Epidermal melanocyte (primary cell): ENCODE results near the gene NPR3.

Source experiments
- DNase-seq: peaks from one replicate; pipeline ENCODE4 v3.0.0; 2011; ENCODE audit warnings: low spot score; ENCODE audit not compliant: insufficient read length

NPR3 gene, protein sequence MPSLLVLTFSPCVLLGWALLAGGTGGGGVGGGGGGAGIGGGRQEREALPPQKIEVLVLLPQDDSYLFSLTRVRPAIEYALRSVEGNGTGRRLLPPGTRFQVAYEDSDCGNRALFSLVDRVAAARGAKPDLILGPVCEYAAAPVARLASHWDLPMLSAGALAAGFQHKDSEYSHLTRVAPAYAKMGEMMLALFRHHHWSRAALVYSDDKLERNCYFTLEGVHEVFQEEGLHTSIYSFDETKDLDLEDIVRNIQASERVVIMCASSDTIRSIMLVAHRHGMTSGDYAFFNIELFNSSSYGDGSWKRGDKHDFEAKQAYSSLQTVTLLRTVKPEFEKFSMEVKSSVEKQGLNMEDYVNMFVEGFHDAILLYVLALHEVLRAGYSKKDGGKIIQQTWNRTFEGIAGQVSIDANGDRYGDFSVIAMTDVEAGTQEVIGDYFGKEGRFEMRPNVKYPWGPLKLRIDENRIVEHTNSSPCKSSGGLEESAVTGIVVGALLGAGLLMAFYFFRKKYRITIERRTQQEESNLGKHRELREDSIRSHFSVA

DNA sequence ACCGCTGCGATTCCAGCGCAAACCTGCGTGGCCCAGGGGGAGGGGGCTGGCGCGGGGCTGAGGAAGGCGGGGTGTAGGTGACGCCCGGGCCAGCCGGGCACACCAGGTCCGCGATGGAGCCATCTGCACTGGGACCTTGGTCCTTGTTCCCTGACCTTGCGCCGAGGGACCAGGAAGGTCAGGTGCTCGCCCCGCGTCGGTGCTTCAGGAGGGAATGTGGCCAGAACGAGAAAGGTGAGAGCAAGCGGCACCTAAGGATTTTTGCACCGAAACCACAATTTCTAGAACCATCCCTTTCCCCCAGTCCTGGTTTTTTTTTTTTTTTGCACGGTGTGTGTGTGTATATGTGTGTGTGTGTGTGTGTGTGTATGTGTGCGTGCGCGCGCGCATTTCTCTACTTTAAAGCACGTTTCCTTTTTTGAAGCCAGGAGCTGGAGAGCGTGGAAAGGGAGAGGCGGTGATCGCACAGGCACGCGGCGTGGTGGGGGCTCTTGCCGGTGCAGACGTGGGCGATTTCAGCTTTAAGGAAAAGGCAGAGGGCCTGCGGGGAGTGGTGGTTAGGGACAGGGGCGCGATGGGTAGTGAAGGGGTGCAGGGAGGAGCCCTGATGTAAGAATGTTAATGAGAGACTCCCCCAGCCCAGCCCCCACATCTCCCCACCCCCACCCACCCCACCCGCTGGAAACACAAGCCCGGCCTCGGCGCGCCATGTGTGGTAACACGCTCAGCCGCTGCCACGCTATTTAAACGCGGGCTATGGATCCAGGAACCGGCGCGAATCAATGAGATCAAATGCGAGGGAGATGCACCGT, at the start of gene NPR3:
Gene NPR3 (plus strand): TSS at position 772 of the 812 bp plus-strand sequence. CDS start 456 bp downstream, outside the sequence.
- no peak for DNase-seq

DNA sequence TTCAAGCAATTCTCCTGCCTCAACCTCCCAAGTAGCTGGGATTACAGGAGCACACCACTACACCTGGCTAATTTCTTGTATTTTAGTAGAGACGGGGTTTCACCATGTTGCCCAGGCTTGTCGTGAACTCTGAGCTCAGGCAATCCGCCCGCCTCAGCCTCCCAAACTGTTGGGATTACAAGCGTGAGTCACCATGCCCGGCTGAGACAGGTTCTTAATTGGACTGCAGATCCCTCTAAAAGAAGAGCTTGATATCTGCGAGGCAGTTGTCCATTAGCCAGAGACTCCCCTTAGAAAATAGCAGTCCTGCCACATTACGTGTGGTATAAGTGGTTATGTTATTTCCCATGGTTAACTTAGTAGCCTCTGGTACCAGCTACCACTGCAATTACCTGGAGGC, 46.6 kb upstream of the NPR3 start:
- DNase-seq, result no peak

DNA sequence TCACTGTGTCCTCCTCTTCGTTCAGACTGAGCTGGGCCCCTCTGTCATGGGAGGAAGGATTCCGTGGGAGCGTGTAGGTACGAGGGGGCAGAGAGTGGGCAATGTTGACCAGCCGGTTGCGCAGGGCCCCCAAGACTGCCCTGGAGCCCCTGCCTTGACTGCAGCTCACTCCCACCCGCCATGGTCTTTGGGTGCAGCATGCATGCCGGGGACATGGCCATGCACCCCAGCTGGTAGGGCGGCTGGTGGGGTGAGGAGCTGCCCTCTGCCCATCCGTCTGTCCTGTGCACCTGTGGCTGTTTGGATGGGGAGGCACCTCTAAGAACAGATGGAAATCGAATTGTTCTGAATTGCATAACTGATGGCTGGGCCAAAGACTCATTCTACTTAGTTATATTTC, 42.6 kb upstream of the NPR3 start:
- no peak for DNase-seq

DNA sequence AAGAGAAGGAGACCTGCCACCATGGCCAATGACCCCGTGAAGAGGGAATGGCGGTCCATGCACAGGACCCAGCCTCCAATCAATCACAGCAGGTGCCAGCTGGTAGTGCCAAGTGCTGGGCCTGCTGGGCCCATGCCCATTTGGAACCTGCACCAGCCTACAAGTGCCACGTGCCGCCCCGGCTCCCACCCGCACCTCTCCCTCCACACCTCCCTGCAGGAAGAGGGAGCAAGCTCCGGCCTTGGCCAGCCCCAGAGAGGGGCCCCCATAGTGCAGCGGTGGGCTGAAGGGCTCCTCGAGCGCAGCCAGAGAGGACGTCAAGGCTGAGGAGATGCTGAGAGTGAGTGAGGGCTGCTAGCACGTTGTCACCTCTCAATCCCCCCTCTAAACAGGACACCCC, 37.8 kb upstream of the NPR3 start:
- DNase-seq, result no peak

DNA sequence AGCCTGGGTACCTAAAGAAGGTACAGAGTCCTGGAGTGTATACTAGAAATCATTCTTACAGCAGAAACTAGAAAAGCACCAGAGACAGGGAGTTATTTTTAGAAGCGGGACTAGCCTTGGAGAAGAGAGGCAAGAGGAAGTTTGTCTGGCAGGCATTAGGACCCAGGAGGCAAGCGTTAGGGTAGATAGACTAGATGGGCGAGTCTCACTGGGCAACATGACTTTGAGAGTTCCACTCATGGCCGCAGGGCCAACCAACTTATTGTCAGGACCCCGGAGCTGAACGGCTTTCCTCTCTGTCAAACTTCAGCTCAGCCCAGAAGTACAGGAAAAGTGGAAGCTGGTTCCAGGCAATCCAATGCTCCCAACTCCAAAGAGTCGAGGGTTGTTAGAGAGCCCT, 34.1 kb upstream of the NPR3 start:
- DNase-seq, result no peak

DNA sequence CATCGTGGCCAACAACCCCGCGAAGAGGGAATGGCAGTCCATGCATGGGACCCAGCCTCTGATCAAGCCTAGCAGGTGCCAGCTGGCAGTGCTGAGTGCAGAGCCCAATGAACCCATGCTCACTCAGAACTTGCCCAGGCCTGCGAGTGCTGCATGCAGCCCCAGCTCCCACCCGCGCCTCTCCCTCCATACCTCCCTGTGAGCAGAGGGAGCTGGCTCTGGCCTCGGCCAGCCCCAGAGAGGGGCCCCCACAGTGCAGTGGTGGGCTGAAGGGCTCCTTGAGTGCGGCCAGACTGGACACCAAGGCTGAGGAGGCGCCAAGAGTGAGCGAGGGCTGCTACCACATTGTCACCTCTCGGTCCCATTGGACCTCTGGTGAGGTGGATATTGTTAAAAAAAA, 32.6 kb upstream of the NPR3 start:
- no peak for DNase-seq

DNA sequence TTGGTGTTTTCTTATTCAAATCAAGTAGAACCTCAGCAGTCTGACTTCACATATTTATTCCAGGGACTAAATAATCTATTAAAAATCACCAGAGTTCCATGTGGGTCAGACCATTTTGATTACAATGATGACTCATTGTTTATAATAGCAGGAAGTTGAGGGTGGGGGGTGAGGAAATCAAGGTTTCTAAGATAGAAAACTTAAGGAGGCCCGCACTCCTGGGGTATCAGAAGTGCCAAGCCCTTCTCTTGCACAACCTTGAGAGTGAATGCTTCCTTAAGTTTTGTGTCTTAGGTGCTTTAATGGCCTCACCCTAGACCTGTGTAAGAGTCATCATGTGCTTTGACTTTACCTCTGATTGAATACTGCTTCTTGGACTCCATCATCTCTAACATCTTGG, 31.9 kb upstream of the NPR3 start:
- no peak for DNase-seq

DNA sequence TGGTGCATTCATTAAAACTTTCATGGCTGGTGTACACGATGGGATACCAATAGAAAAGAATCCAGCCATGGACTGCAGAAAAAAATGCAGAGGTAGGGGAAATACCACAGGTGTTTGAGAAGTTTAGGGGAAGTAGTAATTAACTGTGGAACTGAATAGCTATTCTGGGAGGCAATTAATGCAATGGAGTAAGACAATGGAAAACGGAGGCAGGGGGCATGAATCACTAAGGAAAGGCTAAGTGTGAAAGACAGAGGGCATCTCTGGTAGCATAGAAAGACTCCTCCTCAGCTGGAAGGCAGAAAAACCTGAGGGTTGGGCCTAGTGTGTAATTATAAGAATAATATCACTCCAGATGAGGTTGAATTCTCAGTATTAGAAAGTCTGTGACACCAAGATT, 30.9 kb upstream of the NPR3 start:
- no peak for DNase-seq

DNA sequence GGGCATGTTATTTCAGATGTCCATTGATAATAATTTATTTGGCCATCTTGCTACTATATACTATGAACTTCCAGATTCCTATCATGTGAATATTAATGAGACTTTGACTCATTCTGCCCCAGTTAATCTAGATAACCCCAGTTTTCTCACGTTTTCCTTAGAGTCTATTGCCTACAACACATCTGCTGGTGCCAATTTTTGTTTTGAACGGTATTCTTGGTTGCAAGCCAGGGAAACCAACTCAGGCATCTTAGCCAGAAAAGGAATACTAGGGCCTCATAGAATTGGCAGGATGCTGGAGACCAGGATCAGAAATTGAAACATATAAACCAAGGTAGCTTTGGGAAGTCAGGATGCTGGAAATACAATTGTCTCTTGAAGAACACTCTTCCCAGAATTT, 28.0 kb upstream of the NPR3 start:
- no peak for DNase-seq

DNA sequence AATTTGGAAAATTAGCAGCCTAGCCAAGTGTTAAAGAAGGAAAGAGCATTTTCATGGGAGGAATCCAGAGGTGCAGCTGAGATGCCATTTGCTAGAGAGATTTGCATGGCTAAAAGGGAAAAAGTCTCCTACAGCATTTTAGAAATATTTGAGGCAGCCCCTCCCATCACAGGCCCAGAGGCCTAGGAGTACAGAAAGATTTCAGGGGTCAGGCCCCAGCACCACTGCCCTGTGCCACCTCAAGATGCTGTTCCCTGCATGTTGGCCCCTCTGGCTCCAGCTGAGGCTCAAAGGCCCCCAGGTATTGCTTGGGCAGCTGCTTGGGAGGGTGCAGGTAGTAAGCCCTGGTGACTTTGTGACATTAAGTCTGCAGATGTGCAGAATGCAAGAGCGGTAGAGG, 26.9 kb upstream of the NPR3 start:
- DNase-seq, result no peak

DNA sequence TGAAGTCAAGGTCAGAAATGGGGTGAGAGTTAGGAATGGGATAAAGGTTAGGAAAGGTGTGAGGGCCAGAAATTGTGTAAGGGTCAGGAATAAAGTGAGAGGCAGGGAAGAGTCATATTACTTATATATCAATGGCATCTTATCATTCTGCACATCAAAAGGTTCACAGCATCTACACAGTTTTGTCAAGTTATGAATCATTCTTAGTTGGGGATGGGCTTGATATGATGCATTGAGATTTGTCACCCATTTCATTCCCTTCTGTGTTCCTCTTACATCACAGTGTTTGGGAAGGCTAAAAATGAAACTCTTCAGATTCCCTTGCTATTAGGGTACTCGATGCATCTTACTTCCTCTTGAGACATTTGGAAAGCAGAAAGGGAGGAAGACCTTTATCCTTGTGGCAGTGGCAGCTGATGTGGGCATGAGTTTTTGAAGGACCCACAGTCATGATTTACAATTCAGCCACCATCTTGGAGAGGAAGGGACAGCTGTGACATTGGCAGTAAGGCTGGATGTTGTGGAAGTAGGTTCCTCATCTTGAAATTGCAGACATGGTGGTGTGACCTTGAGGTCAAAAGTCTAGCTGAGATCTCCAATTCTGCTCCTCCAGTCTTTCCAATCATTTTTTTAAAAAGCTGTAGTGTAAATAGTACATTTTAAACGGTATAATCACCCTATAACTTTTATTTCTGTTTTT, 24.2 kb upstream of the NPR3 start:
- DNase-seq, result no peak

DNA sequence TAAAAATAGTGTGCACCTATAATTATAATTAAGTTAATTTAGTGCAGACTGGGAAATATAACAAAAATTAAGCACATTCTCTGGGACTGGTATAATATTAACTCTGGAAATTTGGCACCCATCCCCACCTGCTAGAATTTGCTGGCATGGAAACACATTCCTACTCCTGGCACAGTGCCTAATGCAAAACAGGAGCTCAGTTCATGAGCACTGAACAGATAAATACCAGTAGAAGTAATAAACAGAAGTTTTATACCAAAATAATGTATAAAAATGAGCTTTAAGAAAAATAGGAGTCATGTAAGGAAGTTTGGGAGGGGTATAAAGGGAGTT, 23.7 kb upstream of the NPR3 start:
- DNase-seq, result no peak

DNA sequence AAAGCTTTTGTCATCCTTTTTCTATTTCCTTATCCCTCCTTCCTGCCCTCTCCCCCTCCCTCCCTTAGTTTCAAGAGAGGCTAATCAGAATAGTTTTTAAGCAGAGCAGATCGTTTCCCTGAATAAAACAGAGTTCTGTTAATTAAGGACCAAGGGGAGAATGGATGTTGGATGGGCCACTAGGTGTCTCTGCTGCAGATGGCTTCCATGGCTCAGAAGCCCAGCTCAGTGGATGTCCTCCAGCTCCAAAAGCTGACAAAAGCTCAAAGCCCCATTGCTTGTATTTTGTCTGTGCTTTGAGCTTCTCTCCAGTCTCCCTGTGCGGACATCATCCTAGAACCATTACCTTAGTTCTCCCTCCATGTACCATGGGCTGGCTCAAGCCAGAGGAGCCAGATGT, 21.0 kb upstream of the NPR3 start:
- DNase-seq, result no peak

DNA sequence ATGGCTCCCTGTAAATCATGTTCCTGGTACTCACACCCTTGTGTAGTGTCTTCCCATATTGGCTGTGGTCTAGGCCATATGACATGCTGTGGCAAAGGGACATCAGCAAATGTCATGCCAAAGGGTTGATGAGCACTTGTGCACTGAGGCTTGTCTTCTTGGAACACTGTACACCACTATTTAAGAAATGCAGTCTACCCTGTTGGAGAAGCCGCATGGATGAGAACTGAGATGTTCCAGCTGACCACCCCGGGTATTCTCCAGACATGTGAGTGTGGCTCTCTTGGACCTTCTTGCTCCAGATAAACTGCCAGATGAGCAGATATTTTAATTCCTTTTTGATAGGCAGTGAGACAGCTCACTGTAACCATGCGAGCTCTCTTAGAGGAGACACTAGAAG, 20.5 kb upstream of the NPR3 start:
- no peak for DNase-seq

DNA sequence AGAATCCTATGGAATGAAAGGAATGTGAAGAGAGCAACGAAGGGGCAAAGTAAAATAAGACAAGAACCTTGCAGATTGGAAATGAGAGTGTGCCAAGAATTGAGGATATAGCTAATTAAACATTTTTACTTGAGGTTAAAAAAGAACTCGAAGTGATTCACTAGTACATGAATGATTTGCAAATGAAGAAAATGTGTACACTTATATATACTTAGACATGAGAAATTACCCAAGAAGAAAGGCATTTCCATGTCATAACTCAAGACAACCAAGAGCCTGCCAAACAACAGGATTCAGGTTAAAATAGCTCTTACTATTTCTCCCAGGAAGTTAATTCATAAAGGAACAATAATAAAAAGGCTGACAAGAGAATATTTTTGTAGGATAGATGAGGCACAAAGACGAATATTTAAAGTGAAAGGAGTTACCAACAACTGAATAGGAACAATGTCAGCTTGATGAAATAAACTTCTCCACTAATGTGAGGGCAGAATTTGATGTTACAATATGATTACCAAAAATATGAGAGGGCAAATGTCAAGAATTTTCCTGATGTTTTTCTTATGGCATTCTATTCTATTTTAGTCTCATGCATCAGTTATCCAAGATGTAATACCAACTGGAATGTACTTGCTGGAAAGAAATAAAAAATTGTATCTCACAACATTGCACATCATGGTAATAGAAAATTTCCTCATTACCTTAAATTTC, 18.9 kb upstream of the NPR3 start:
- DNase-seq, result no peak

DNA sequence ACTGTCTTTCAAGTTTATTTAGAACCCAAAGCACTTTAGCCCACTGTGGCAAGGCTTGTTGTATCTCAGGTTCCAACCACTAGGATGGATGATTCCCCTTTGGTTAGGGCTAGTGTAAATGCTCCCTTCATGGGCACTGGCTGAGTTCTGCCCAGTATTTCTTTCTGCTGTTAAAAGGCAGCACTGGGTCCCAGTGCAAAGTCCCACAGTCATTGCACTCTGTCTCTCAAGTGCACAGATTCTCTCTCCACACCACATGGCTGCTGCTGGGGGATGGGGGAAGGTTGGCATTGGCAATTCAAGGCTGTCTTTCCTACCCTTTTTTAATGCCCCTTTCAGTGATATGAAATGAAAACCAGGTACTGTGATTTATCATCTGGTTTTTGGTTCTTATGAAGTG, 7.2 kb upstream of the NPR3 start:
- no peak for DNase-seq

DNA sequence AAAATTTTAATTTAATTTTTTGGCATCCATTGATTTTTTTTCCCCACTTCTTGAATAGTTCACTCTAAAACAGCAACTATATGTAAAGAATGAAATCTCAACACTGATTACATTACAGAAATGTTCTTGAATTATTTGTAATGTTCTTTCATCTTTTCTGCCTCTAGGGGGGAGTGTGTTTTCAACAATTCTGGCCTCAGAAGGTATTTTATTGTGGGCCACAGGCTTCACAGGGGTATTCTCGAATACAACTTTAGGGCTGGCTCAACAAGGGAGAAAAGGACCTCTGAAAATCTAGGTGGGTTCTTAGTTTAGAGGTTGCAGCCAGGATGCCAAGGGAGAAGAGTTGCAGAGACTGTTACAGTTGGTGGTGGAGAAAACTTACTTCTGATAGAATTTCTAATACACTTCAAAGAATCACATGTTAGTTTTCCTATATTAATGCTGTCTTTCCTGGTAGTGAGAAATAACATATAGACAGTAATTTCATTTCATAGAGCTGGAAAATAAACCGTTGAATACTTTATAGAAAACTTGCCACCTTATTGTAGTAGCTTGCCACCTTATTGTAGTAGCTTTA, 3.6 kb upstream of the NPR3 start:
- DNase-seq, result no peak

DNA sequence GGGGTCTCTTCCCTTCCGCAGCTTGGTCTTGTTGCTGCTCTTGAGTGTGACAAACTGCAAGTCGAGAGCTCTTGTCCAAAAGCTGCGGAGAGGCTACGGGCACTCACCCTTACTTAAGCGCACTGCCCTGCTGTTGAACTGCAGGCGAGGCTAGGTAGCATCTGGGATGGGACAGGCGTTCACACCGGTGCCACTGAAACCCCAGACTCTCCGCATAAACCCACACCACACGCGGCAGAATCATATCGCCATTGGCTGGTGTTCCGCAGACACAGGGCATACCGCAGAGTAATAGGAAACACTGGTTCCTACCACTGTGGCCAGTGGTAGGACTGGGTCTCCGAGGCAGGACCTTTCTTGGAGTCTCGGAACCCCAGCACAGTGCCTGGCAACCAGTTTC, 2.2 kb upstream of the NPR3 start:
- no peak for DNase-seq

DNA sequence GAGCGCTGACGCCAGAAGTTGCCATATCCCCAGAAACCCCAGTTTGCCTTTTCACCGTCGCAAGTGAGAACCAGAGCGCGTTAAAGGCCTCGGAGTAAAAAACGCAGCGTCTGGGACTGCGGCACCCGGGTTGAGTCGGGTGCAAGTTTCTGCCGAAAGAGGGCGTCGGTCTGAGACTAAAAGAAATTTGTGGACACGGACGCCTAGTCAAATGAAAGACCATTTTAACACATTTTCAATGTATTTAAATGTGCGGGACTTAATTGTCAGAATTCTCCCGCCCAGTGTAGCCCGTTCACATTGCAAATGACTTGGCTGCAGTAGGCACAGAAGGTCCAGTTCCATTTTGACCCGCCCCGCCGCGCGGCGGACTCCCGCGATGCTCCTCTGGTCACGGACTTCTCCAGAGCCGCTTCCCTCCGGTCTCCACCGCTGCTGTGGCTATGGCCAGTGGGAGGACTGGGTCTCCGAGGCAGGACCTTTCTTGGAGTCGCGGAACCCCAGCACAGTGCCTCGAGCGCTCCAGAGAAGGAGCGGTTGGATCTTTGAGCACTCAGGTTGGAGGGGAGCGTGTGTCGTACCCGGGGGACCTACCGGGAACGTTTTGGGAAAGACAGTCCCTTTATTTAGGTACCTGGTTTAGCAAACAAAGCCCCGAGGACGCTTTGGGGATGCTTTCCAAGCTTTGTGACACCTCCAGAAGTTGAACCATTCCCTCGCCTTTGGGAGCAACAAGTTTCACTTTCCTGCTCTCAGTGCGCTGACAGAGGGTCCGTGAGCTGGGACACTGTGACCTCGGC, 1.2 kb upstream of the NPR3 start:
- peak; percentile 70 for DNase-seq

DNA sequence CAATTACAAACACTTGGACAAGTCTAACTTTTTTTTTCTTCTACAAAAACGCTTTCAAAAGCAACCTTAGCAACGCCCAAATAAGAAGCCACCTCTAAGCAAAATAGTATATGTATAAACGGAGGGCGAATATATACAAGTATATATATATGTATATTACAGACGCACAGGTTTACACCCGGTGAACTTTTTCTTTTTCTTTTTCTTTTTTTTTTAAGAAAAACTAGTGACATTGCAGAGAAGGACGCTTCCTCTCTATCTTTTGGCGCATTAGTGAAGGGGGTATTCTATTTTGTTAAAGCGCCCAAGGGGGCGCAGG, 200 bp downstream of the NPR3 start:
- DNase-seq, result no peak
